ENCODE results near the gene TEX26. TPM values are rescaled to one million over a fixed set of nuclear protein-coding genes. Genes with fewer than 3 reads are reported as not detected.
"Not testable (repeated sequence)": the region's sequence is repeated elsewhere in the genome, so short reads cannot be mapped to it uniquely, and the experiment has no call there.

Gene TEX26
- total and polyA plus RNA-seq, 3 experiments from 2014 or later: not detected

GRCh38 chr13:30925429-30925828 is 7.0 kb upstream of the TEX26 start:
- Histone ChIP-seq H3K27me3 (ENCODE audit: insufficient read depth, low read length, poor library complexity, severe bottlenecking) (no peaks in the 10 kb centered on the region), H3K36me3 (ENCODE audit: insufficient read depth, low read length) (no peaks in the 10 kb centered on the region), H3K4me3 (ENCODE audit: low read length) (no peak overlapping the region), H3K4me1 (ENCODE audit: insufficient read depth, low read length) (no peaks in the 10 kb centered on the region), H3K27ac (ENCODE audit: low read depth, low read length) (no peak overlapping the region), H3K9me3 (ENCODE audit: low read length) (no peaks in the 10 kb centered on the region)
- Mint-ChIP-seq H3K36me3 (no peaks in the 10 kb centered on the region), H3K27me3 (peaks cover 3 to 32% of the 10 kb centered on the region in 2 donors), H3K4me3 (no peak overlapping the region), H3K27ac (no peak overlapping the region), H3K9me3 (no peaks in the 10 kb centered on the region), H3K4me1 (peaks cover 3 to 11% (median 9%) of the 10 kb centered on the region in 3 donors)
- no peak for DNase-seq
- CTCF ChIA-PET: no interaction called here
- POLR2A ChIA-PET: no interaction called here

GRCh38 chr13:30926781-30927180 is 5.7 kb upstream of the TEX26 start:
- H3K4me3 Mint-ChIP-seq: no peak overlapping the region
- Histone ChIP-seq H3K27me3 (ENCODE audit: insufficient read depth, low read length, poor library complexity, severe bottlenecking) (no peaks in the 10 kb centered on the region), H3K27ac (ENCODE audit: low read depth, low read length) (no peak overlapping the region), H3K36me3 (ENCODE audit: insufficient read depth, low read length) (no peaks in the 10 kb centered on the region), H3K4me3 (ENCODE audit: low read length) (no peak overlapping the region), H3K4me1 (ENCODE audit: insufficient read depth, low read length) (no peaks in the 10 kb centered on the region), H3K9me3 (ENCODE audit: low read length) (no peaks in the 10 kb centered on the region)
- H3K27ac Mint-ChIP-seq: peak overlapping the region in 1 of 8 donors; percentile 43
- no peaks in the 10 kb centered on the region for H3K9me3 Mint-ChIP-seq
- no peak for DNase-seq
- H3K36me3 Mint-ChIP-seq: no peaks in the 10 kb centered on the region
- POLR2A ChIA-PET: no interaction called here
- H3K4me1 Mint-ChIP-seq: peaks cover 3 to 11% (median 9%) of the 10 kb centered on the region in 3 donors
- peaks cover 5 to 42% of the 10 kb centered on the region in 2 donors for H3K27me3 Mint-ChIP-seq
- CTCF ChIA-PET: no interaction called here

- DNase-seq, CTCF ChIA-PET: not testable (repeated sequence)
- H3K27me3 Mint-ChIP-seq: peaks cover 9 to 46% of the 10 kb centered on the region in 2 donors
Measured at GRCh38 chr13:30927188-30927587, 5.3 kb upstream of the TEX26 start.

GRCh38 chr13:30927595-30927994 is 4.9 kb upstream of the TEX26 start:
- POLR2A ChIA-PET: no interaction called here
- no peaks in the 10 kb centered on the region for H3K27me3 ChIP-seq (ENCODE audit: insufficient read depth, low read length, poor library complexity, severe bottlenecking)
- no peaks in the 10 kb centered on the region for H3K4me1 ChIP-seq (ENCODE audit: insufficient read depth, low read length)
- no peak overlapping the region for H3K4me3 ChIP-seq (ENCODE audit: low read length)
- no peak overlapping the region for H3K27ac ChIP-seq (ENCODE audit: low read depth, low read length)
- CTCF ChIA-PET: no interaction called here
- Mint-ChIP-seq H3K4me3 (no peak overlapping the region), H3K9me3 (no peaks in the 10 kb centered on the region), H3K27me3 (peaks cover 10 to 49% of the 10 kb centered on the region in 2 donors), H3K27ac (no peak overlapping the region), H3K4me1 (peaks cover 3 to 11% (median 9%) of the 10 kb centered on the region in 3 donors), H3K36me3 (no peaks in the 10 kb centered on the region)
- DNase-seq: no peak
- H3K9me3 ChIP-seq (ENCODE audit: low read length): no peaks in the 10 kb centered on the region
- no peaks in the 10 kb centered on the region for H3K36me3 ChIP-seq (ENCODE audit: insufficient read depth, low read length)

More at GRCh38 chr13:30927188-30927587, 5.3 kb upstream of the TEX26 start:
- H3K27me3 ChIP-seq (ENCODE audit: insufficient read depth, low read length, poor library complexity, severe bottlenecking); H3K27ac Mint-ChIP-seq; H3K36me3 Mint-ChIP-seq; H3K4me3 Mint-ChIP-seq; H3K9me3 ChIP-seq (ENCODE audit: low read length); POLR2A ChIA-PET; H3K4me3 ChIP-seq (ENCODE audit: low read length); H3K9me3 Mint-ChIP-seq; H3K4me1 ChIP-seq (ENCODE audit: insufficient read depth, low read length); H3K36me3 ChIP-seq (ENCODE audit: insufficient read depth, low read length); H3K27ac ChIP-seq (ENCODE audit: low read depth, low read length): not testable (repeated sequence)
- peaks cover 3 to 11% (median 9%) of the 10 kb centered on the region in 3 donors for H3K4me1 Mint-ChIP-seq

- Histone ChIP-seq H3K9me3 (ENCODE audit: low read length) (no peaks in the 10 kb centered on the region), H3K36me3 (ENCODE audit: insufficient read depth, low read length) (no peaks in the 10 kb centered on the region), H3K4me1 (ENCODE audit: insufficient read depth, low read length) (no peaks in the 10 kb centered on the region), H3K4me3 (ENCODE audit: low read length) (no peak overlapping the region), H3K27me3 (ENCODE audit: insufficient read depth, low read length, poor library complexity, severe bottlenecking) (no peaks in the 10 kb centered on the region), H3K27ac (ENCODE audit: low read depth, low read length) (no peak overlapping the region)
- Mint-ChIP-seq H3K9me3 (no peaks in the 10 kb centered on the region), H3K4me1 (peaks cover 3 to 11% (median 9%) of the 10 kb centered on the region in 3 donors), H3K27ac (peak overlapping the region in 1 of 8 donors; percentile 60), H3K36me3 (no peaks in the 10 kb centered on the region), H3K27me3 (peaks cover 12 to 52% of the 10 kb centered on the region in 2 donors), H3K4me3 (no peak overlapping the region)
- no peak for DNase-seq
- ChIA-PET POLR2A (no interaction called here), CTCF (interaction anchor here (1.3 kb wide), 1 partner anchor 17 kb away, joined by 3 read pairs; no protein-coding TSS in a partner anchor)
Measured at GRCh38 chr13:30928978-30929377, 3.5 kb upstream of the TEX26 start.

- no peaks in the 10 kb centered on the region for H3K4me1 ChIP-seq (ENCODE audit: insufficient read depth, low read length)
- no peak overlapping the region for H3K4me3 ChIP-seq (ENCODE audit: low read length)
- H3K36me3 ChIP-seq (ENCODE audit: insufficient read depth, low read length): no peaks in the 10 kb centered on the region
- Mint-ChIP-seq H3K27me3 (peaks cover 15 to 67% of the 10 kb centered on the region in 2 donors), H3K4me3 (no peak overlapping the region), H3K9me3 (peaks cover 4 to 13% (median 6%) of the 10 kb centered on the region in 5 donors), H3K4me1 (no peaks in the 10 kb centered on the region), H3K27ac (no peak overlapping the region), H3K36me3 (no peaks in the 10 kb centered on the region)
- CTCF ChIA-PET: no interaction called here
- POLR2A ChIA-PET: no interaction called here
- H3K27me3 ChIP-seq (ENCODE audit: insufficient read depth, low read length, poor library complexity, severe bottlenecking): no peaks in the 10 kb centered on the region
- H3K27ac ChIP-seq (ENCODE audit: low read depth, low read length): no peak overlapping the region
- no peaks in the 10 kb centered on the region for H3K9me3 ChIP-seq (ENCODE audit: low read length)
- DNase-seq: no peak
Measured at GRCh38 chr13:30933354-30933670, 856 bp downstream of the TEX26 start.

GRCh38 chr13:30934381-30934780 is 1.9 kb downstream of the TEX26 start:
- H3K4me1 ChIP-seq (ENCODE audit: insufficient read depth, low read length): no peaks in the 10 kb centered on the region
- no peak for DNase-seq
- H3K4me3 Mint-ChIP-seq: no peak overlapping the region
- no peaks in the 10 kb centered on the region for H3K27me3 ChIP-seq (ENCODE audit: insufficient read depth, low read length, poor library complexity, severe bottlenecking)
- no peaks in the 10 kb centered on the region for H3K36me3 ChIP-seq (ENCODE audit: insufficient read depth, low read length)
- H3K4me3 ChIP-seq (ENCODE audit: low read length): no peak overlapping the region
- H3K36me3 Mint-ChIP-seq: no peaks in the 10 kb centered on the region
- POLR2A ChIA-PET: no interaction called here
- H3K27ac Mint-ChIP-seq: no peak overlapping the region
- no peak overlapping the region for H3K27ac ChIP-seq (ENCODE audit: low read depth, low read length)
- peaks cover 15 to 59% of the 10 kb centered on the region in 2 donors for H3K27me3 Mint-ChIP-seq
- H3K9me3 ChIP-seq (ENCODE audit: low read length): no peaks in the 10 kb centered on the region
- no peaks in the 10 kb centered on the region for H3K4me1 Mint-ChIP-seq
- peaks cover 5 to 14% (median 7%) of the 10 kb centered on the region in 5 donors for H3K9me3 Mint-ChIP-seq
- CTCF ChIA-PET: no interaction called here

- Mint-ChIP-seq H3K27ac (no peak overlapping the region), H3K4me3 (no peak overlapping the region), H3K9me3 (peaks cover 5 to 14% (median 7%) of the 10 kb centered on the region in 5 donors), H3K36me3 (no peaks in the 10 kb centered on the region), H3K4me1 (no peaks in the 10 kb centered on the region), H3K27me3 (peaks cover 14 to 55% of the 10 kb centered on the region in 2 donors)
- Histone ChIP-seq H3K4me1 (ENCODE audit: insufficient read depth, low read length) (no peaks in the 10 kb centered on the region), H3K27me3 (ENCODE audit: insufficient read depth, low read length, poor library complexity, severe bottlenecking) (no peaks in the 10 kb centered on the region), H3K36me3 (ENCODE audit: insufficient read depth, low read length) (no peaks in the 10 kb centered on the region), H3K27ac (ENCODE audit: low read depth, low read length) (no peak overlapping the region), H3K4me3 (ENCODE audit: low read length) (no peak overlapping the region), H3K9me3 (ENCODE audit: low read length) (no peaks in the 10 kb centered on the region)
- ChIA-PET CTCF (no interaction called here), POLR2A (no interaction called here)
- no peak for DNase-seq
Measured at GRCh38 chr13:30934803-30935202, 2.3 kb downstream of the TEX26 start.

- Mint-ChIP-seq H3K27ac (no peak overlapping the region), H3K4me1 (no peaks in the 10 kb centered on the region), H3K9me3 (peaks cover 5 to 14% (median 7%) of the 10 kb centered on the region in 5 donors), H3K27me3 (peaks cover 10 to 37% of the 10 kb centered on the region in 2 donors), H3K36me3 (no peaks in the 10 kb centered on the region), H3K4me3 (no peak overlapping the region)
- no peak for DNase-seq
- no peaks in the 10 kb centered on the region for H3K4me1 ChIP-seq (ENCODE audit: insufficient read depth, low read length)
- no peaks in the 10 kb centered on the region for H3K36me3 ChIP-seq (ENCODE audit: insufficient read depth, low read length)
- H3K9me3 ChIP-seq (ENCODE audit: low read length): no peaks in the 10 kb centered on the region
- CTCF ChIA-PET: no interaction called here
- H3K27me3 ChIP-seq (ENCODE audit: insufficient read depth, low read length, poor library complexity, severe bottlenecking): no peaks in the 10 kb centered on the region
- POLR2A ChIA-PET: no interaction called here
- no peak overlapping the region for H3K4me3 ChIP-seq (ENCODE audit: low read length)
- no peak overlapping the region for H3K27ac ChIP-seq (ENCODE audit: low read depth, low read length)
Measured at GRCh38 chr13:30936971-30937370, 4.5 kb downstream of the TEX26 start.
